ENCODE results near the gene TICAM2. TPM values are rescaled to one million over a fixed set of nuclear protein-coding genes. Genes with fewer than 3 reads are reported as not detected.
A peak's percentile ranks its signal among the peaks of the same experiment; 100 is the strongest.

TICAM2 gene
- total and polyA plus RNA-seq, 2 of the 8 experiments (the other 6 are each of a cell fraction or from before 2014, with no cell fraction given), result 0.02 TPM; not detected in 1

DNA sequence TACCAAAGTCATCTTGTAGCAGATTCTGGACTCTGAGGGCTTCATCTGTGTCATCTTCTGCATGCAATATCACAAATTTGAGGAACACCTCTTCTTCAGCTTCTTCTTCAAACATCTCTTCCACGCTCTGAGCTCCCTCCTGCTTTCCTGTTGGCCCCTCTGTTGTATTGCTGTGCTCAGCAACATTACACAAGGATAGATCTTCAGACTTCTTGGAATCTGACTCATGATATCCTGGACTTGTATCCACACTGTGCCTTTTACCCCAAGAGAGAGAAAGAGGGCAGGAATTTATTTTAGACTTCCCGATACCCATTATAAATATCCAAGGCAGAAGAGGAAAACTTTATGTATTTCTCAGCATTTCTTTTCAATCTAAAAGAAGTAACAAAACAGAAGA lies 21.3 kb downstream of the TICAM2 start:
- FAIRE-seq (no peak), DNase-seq (ENCODE audit: low read depth in 1 of 2, low spot score in 2 of 2) (no peak)
- H3K14ac ChIP-seq (ENCODE audit: insufficient read length), result no peak overlapping the region
- no peaks in the 10 kb centered on the region for H3K79me2 ChIP-seq (ENCODE audit: control insufficient read depth in 1 of 2, insufficient read depth in 2 of 2, low read length in 2 of 2)
- ChIA-PET POLR2A (ENCODE audit: partially characterized antibody) (interaction anchor here (0.6 kb wide), 1 partner anchor 64 kb away, joined by 3 read pairs; no protein-coding TSS in a partner anchor), CTCF (ENCODE audit: partially characterized antibody) (no interaction called here)
- no peak overlapping the region for H3K4ac ChIP-seq (replicated peaks; ENCODE audit: insufficient read length, low read depth, low read length)
- H3K4me2 ChIP-seq (ENCODE audit: insufficient read depth in 1 of 2, low read depth in 2 of 2, low read length in 2 of 2), result no peak overlapping the region
- H3K27me3 ChIP-seq (replicated peaks in 1 of 4; ENCODE audit: control insufficient read depth in 3 of 4, extremely low read depth in 1 of 4, insufficient read depth in 3 of 4, low read length in 3 of 4), result no peaks in the 10 kb centered on the region
- no peaks in the 10 kb centered on the region for H3K79me1 ChIP-seq (ENCODE audit: low read depth, low read length)
- WGBS, 2 experiments (ENCODE audit: extremely low coverage in 1 of 2, insufficient coverage in 1 of 2, insufficient read length in 1 of 2, insufficient replicate concordance in 2 of 2, low coverage in 1 of 2, low lambda C conversion rate in 2 of 2, missing lambda C conversion rate in 1 of 2), result 79% methylated on average over 2 of the region's 2 CpGs; no CpG with 5 or more reads in 1 of the 2 experiments
- no peak overlapping the region for H3K23ac ChIP-seq (ENCODE audit: insufficient read length)
- no peak overlapping the region for H2BK120ac ChIP-seq (replicated peaks; ENCODE audit: low read depth, low read length)
- H3K4me3 ChIP-seq (ENCODE audit: extremely low read depth in 1 of 4, insufficient read depth in 2 of 4, low read depth in 3 of 4, low read length in 4 of 4), result no peak overlapping the region
- no peak overlapping the region for H3K18ac ChIP-seq (ENCODE audit: extremely low read depth, low read length)
- no peaks in the 10 kb centered on the region for H4K20me1 ChIP-seq (replicated peaks in 1 of 2; ENCODE audit: control insufficient read depth in 1 of 2, insufficient read depth in 2 of 2, low read length in 2 of 2)
- no peak overlapping the region for H2BK12ac ChIP-seq (ENCODE audit: low read depth, low read length)
- H2BK15ac ChIP-seq (ENCODE audit: low read length), result no peak overlapping the region
- H3K4me1 ChIP-seq (replicated peaks in 1 of 4; ENCODE audit: control insufficient read depth in 3 of 4, insufficient read depth in 4 of 4, low read length in 3 of 4), result no peaks in the 10 kb centered on the region; a peak in 1 of 7 replicates
- H3K23me2 ChIP-seq (ENCODE audit: low read depth, low read length), result no peaks in the 10 kb centered on the region
- H2BK5ac ChIP-seq (ENCODE audit: low read depth, low read length), result no peak overlapping the region
- no peak overlapping the region for H4K8ac ChIP-seq (ENCODE audit: extremely low read depth, insufficient read depth, low read length)
- H3K56ac ChIP-seq (replicated peaks; ENCODE audit: insufficient read length, low read depth, low read length), result no peak overlapping the region
- no peak overlapping the region for H2AK5ac ChIP-seq (ENCODE audit: low read depth, low read length)
- no peaks in the 10 kb centered on the region for H3K9me3 ChIP-seq (ENCODE audit: insufficient read depth in 2 of 2, low read depth in 1 of 2, low read length in 1 of 2)
- no peaks in the 10 kb centered on the region for H3K36me3 ChIP-seq (ENCODE audit: control insufficient read depth in 2 of 4, insufficient read depth in 4 of 4, low read length in 3 of 4)
- H2AFZ ChIP-seq (ENCODE audit: low read length), result no peak overlapping the region
- no peak overlapping the region for H3K27ac ChIP-seq (ENCODE audit: low read depth, low read length)
- H4K91ac ChIP-seq (replicated peaks; ENCODE audit: insufficient read length, low read length), result no peak overlapping the region
- H4K5ac ChIP-seq (ENCODE audit: insufficient read length, low read depth, low read length), result no peak overlapping the region
- peak overlapping the region in 1 of 4 experiments; percentile 34; a peak in 1 of 7 replicates for H3K9ac ChIP-seq (replicated peaks in 1 of 4; ENCODE audit: extremely low read depth in 1 of 4, low read depth in 3 of 4, low read length in 3 of 4)
- no peak overlapping the region for H2BK20ac ChIP-seq (ENCODE audit: low read length)
- no peak for TF ChIP-seq JUND (IDR thresholded peaks at IDR 0.05; ENCODE audit: low read length)
- no peak for TF ChIP-seq CTCF (IDR thresholded peaks at IDR 0.05; ENCODE audit: control extremely low read depth in 1 of 3, insufficient read depth in 1 of 3, low read depth in 1 of 3, low read length in 3 of 3)
- no peak for TF ChIP-seq SP1 (IDR thresholded peaks at IDR 0.05; ENCODE audit: low read depth, low read length)

Data from H1 (cell line).